ES-I3 (cell line): Measurements from ENCODE around the gene SNX18.

Experiments used
- H3K36me3 ChIP-seq: 2 replicates; pipeline ENCODE4 v1.6.1; 2013; ENCODE audit warnings: mild to moderate bottlenecking, low read length, control low read depth, moderate library complexity; ENCODE audit not compliant: insufficient read depth
- H3K4me1 ChIP-seq: 2 replicates; pipeline ENCODE4 v1.6.1; 2013; ENCODE audit warnings: mild to moderate bottlenecking, control low read depth, low read length; ENCODE audit not compliant: insufficient read depth
- H3K9ac ChIP-seq: 2 replicates; pipeline ENCODE4 v1.6.1; 2013; ENCODE audit warnings: low read depth, mild to moderate bottlenecking, low read length, moderate library complexity
- H3K9me3 ChIP-seq: 2 replicates; pipeline ENCODE4 v1.6.1; 2013; ENCODE audit warnings: mild to moderate bottlenecking, low read length, moderate library complexity; ENCODE audit not compliant: control insufficient read depth, insufficient read depth

SNX18 gene

DNA sequence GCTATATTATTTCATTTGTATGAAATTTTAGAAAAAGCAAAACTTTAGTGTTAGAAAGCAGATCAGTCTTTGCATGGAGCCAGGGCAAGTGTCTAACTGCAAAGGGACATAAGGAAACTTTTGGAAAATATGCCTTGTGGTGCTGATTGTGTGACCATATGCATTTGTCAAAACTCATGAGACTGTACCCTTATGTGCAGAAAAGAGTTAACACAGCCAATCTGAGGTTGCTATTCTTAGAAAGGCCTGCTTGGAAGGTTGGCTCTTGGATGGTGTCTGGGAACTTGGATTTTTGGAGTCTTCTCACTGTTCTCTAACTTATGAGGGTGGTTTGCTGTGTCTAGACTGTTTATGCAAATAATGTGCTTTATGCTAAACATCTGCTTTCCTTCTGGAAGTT is 76.6 kb downstream of the SNX18 start:
- Histone ChIP-seq H3K9me3 (no peaks in the 10 kb centered on the region; the same call in 1 of the 2 replicates), H3K9ac (no peak overlapping the region), H3K36me3 (no peaks in the 10 kb centered on the region), H3K4me1 (0 out of 2 replicates have a peak, but pooled peaks cover 4% of the 10 kb centered on the region)

DNA sequence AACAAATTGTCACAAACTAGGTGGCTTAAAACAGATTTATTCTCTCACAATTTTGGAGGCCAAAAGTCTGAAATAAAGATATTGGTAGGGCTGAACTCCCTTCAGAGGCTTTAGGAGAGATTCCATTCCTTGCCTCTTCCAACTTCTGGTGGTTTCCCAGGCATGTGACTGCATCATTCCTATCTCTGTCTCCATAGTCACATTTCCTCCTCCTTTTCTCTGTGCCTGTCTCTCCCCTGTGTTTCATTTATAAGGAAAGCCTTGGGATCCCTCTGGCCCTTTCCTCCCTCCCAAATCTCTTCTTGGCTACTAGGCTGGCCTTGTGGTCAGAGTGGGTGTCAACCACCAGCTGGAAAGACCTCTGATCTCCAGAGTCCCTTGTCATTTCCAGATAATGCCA is 78.2 kb downstream of the SNX18 start:
- Histone ChIP-seq H3K9ac (no peak overlapping the region), H3K9me3 (no peaks in the 10 kb centered on the region; the same call in 1 of the 2 replicates), H3K4me1 (no peaks in the 10 kb centered on the region), H3K36me3 (no peaks in the 10 kb centered on the region)
